DND-41 (cell line): ENCODE measurements around the gene SAMM50.

Experiments used
- ATAC-seq: fragments of 200-7000 bp; cut with Tn5 transposase; 3 replicates; pipeline ENCODE4 v1.9.1; 2021; ENCODE audit warnings: low read depth; ENCODE audit not compliant: insufficient read depth
- DNase-seq: peaks from one replicate; pipeline ENCODE4 v3.0.0-alpha.2; 2020
- H2AFZ ChIP-seq: 2 replicates; pipeline ENCODE4 v1.6.0; 2012; ENCODE audit warnings: low read depth, low read length
- H3K27ac ChIP-seq: 2 replicates; pipeline ENCODE4 v1.5.1; 2012; ENCODE audit warnings: low read length, inconsistent platforms
- H3K27me3 ChIP-seq: fragments of 200-600 bp; sonication (generic); 2 replicates; pipeline ENCODE4 v1.6.0; 2012; ENCODE audit warnings: low read length, mild to moderate bottlenecking, inconsistent platforms; ENCODE audit not compliant: insufficient read depth, poor library complexity
- H3K36me3 ChIP-seq: 2 replicates; pipeline ENCODE4 v1.5.1; 2012; ENCODE audit warnings: low read length, inconsistent platforms; ENCODE audit not compliant: insufficient read depth
- H3K4me1 ChIP-seq: 2 replicates; pipeline ENCODE4 v1.5.1; 2012; ENCODE audit warnings: mild to moderate bottlenecking, low read length; ENCODE audit not compliant: insufficient read depth
- H3K4me2 ChIP-seq: 2 replicates; pipeline ENCODE4 v1.6.0; 2012; ENCODE audit warnings: mild to moderate bottlenecking, moderate library complexity, low read length, inconsistent platforms; ENCODE audit not compliant: insufficient read depth
- H3K4me3 ChIP-seq, 2 experiments: fragments of 200-600 bp in 1 of 2; shearing (Covaris generic) in 1 of 2; 2 replicates each; pipeline ENCODE4 v1.5.1; 2012 to 2016; ENCODE audit warnings: inconsistent platforms in 2 of 2, low read length in 2 of 2, mild to moderate bottlenecking in 2 of 2, low read depth in 1 of 2, moderate library complexity in 1 of 2
- H3K79me2 ChIP-seq: 2 replicates; pipeline ENCODE4 v1.6.0; 2012; ENCODE audit warnings: low read length, inconsistent platforms; ENCODE audit not compliant: insufficient read depth
- H3K9ac ChIP-seq: 2 replicates; pipeline ENCODE4 v1.6.0; 2012; ENCODE audit warnings: low read depth, mild to moderate bottlenecking, inconsistent platforms, low read length, moderate library complexity
- H3K9me3 ChIP-seq: 2 replicates; pipeline ENCODE4 v1.5.1; 2012; ENCODE audit warnings: low read length, moderate library complexity, mild to moderate bottlenecking, inconsistent platforms; ENCODE audit not compliant: insufficient read depth, severe bottlenecking
- H4K20me1 ChIP-seq: 2 replicates; pipeline ENCODE4 v1.6.0; 2012; ENCODE audit warnings: low read length; ENCODE audit not compliant: insufficient read depth
- CTCF ChIP-seq: IDR thresholded peaks from 2 replicates; pipeline ENCODE4 v1.5.1; 2012; ENCODE audit warnings: borderline replicate concordance, low read length, moderate library complexity, mild to moderate bottlenecking; ENCODE audit not compliant: poor library complexity, severe bottlenecking; ENCODE audit errors: extremely low read depth
- EZH2 ChIP-seq: IDR thresholded peaks from 3 replicates; pipeline ENCODE4 v1.6.1; 2012; ENCODE audit warnings: borderline replicate concordance, low read depth, mild to moderate bottlenecking, moderate library complexity, low read length, inconsistent platforms; ENCODE audit not compliant: severe bottlenecking

The SAMM50 gene

GRCh38 chr22:43946384-43946667 lies 8.9 kb upstream of the SAMM50 start:
- DNase-seq (no peak), ATAC-seq (peak; percentile 28; the same call in 1 of the 3 replicates)
- H3K4me2 ChIP-seq, result no peak overlapping the region
- no peak overlapping the region for H2AFZ ChIP-seq
- no peaks in the 10 kb centered on the region for H3K36me3 ChIP-seq
- no peaks in the 10 kb centered on the region for H4K20me1 ChIP-seq
- H3K4me3 ChIP-seq, result no peak overlapping the region
- H3K9ac ChIP-seq, result no peak overlapping the region
- no peaks in the 10 kb centered on the region for H3K79me2 ChIP-seq
- no peaks in the 10 kb centered on the region for H3K4me1 ChIP-seq
- TF ChIP-seq EZH2 (no peak), CTCF (no peak)
- no peaks in the 10 kb centered on the region for H3K27me3 ChIP-seq
- H3K27ac ChIP-seq, result no peak overlapping the region
- H3K9me3 ChIP-seq, result no peaks in the 10 kb centered on the region

GRCh38 chr22:43948836-43949406 lies 6.3 kb upstream of the SAMM50 start:
- ATAC-seq (no peak), DNase-seq (no peak)
- H3K9ac ChIP-seq, result no peak overlapping the region
- no peak overlapping the region for H3K4me3 ChIP-seq
- H3K79me2 ChIP-seq, result no peaks in the 10 kb centered on the region
- no peaks in the 10 kb centered on the region for H4K20me1 ChIP-seq
- no peak overlapping the region for H3K4me2 ChIP-seq
- no peak overlapping the region for H2AFZ ChIP-seq
- no peak overlapping the region for H3K27ac ChIP-seq
- no peaks in the 10 kb centered on the region for H3K27me3 ChIP-seq
- H3K4me1 ChIP-seq, result peaks cover 2% of the 10 kb centered on the region
- no peak for TF ChIP-seq EZH2
- TF ChIP-seq CTCF, result no peak
- no peaks in the 10 kb centered on the region for H3K36me3 ChIP-seq
- H3K9me3 ChIP-seq, result no peaks in the 10 kb centered on the region

GRCh38 chr22:43951391-43951790 lies 3.9 kb upstream of the SAMM50 start:
- Histone ChIP-seq H3K9ac (no peak overlapping the region), H3K79me2 (peaks cover 18% of the 10 kb centered on the region), H3K36me3 (no peaks in the 10 kb centered on the region), H3K27ac (no peak overlapping the region), H2AFZ (no peak overlapping the region), H3K27me3 (no peaks in the 10 kb centered on the region), H4K20me1 (peaks cover 2% of the 10 kb centered on the region; the same call in 1 of the 2 replicates), H3K4me1 (peaks cover 16% of the 10 kb centered on the region), H3K9me3 (no peaks in the 10 kb centered on the region), H3K4me2 (no peak overlapping the region), H3K4me3 (no peak overlapping the region)
- no peak for DNase-seq
- ATAC-seq, result no peak
- TF ChIP-seq CTCF (no peak), EZH2 (no peak)

- no peak overlapping the region for H3K27ac ChIP-seq
- H3K79me2 ChIP-seq, result peaks cover 24% of the 10 kb centered on the region
- no peaks in the 10 kb centered on the region for H3K27me3 ChIP-seq
- H3K4me2 ChIP-seq, result no peak overlapping the region
- no peaks in the 10 kb centered on the region for H3K36me3 ChIP-seq
- H4K20me1 ChIP-seq, result peaks cover 6% of the 10 kb centered on the region; the same call in 1 of the 2 replicates
- no peak overlapping the region for H3K9ac ChIP-seq
- ATAC-seq (no peak), DNase-seq (no peak)
- no peak overlapping the region for H2AFZ ChIP-seq
- no peak overlapping the region for H3K4me3 ChIP-seq
- H3K4me1 ChIP-seq, result peaks cover 21% of the 10 kb centered on the region
- no peak for TF ChIP-seq CTCF
- TF ChIP-seq EZH2, result no peak
- no peaks in the 10 kb centered on the region for H3K9me3 ChIP-seq
Measured at GRCh38 chr22:43951966-43952365, 3.3 kb upstream of the SAMM50 start.
